Effector memory CD4-positive, alpha-beta T cell (primary cell): ENCODE results near the gene TBCCD1.

Source experiments
- DNase-seq, 3 donors: peaks; one replicate each; pipeline ENCODE4 v3.0.0-alpha.2; 2020
- H3K27ac ChIP-seq: 2 replicates; pipeline ENCODE4 v1.7.0; 2013; ENCODE audit warnings: mild to moderate bottlenecking, low read length, moderate library complexity; ENCODE audit not compliant: insufficient read depth, poor library complexity, severe bottlenecking
- H3K27me3 ChIP-seq: replicated peaks from 2 replicates; pipeline ENCODE4 v1.7.0; 2013; ENCODE audit warnings: mild to moderate bottlenecking, low read length; ENCODE audit not compliant: insufficient read depth, control insufficient read depth, poor library complexity, severe bottlenecking
- H3K36me3 ChIP-seq: 2 replicates; pipeline ENCODE4 v1.7.0; 2013; ENCODE audit warnings: mild to moderate bottlenecking, low read length, moderate library complexity; ENCODE audit not compliant: control insufficient read depth, insufficient read depth
- H3K4me1 ChIP-seq: 2 replicates; pipeline ENCODE4 v1.7.0; 2013; ENCODE audit warnings: low read length, mild to moderate bottlenecking; ENCODE audit not compliant: control insufficient read depth, insufficient read depth, poor library complexity, severe bottlenecking
- H3K4me3 ChIP-seq: 2 replicates; pipeline ENCODE4 v1.7.0; 2013; ENCODE audit warnings: low read length, low read depth, mild to moderate bottlenecking; ENCODE audit not compliant: insufficient read depth, poor library complexity, severe bottlenecking
- H3K9me3 ChIP-seq: 2 replicates; pipeline ENCODE4 v1.7.0; 2013; ENCODE audit warnings: mild to moderate bottlenecking, low read length, moderate library complexity; ENCODE audit not compliant: control insufficient read depth
- total RNA-seq, 3 donors: gene quantifications; one replicate each; lab custom pipeline; 2026; lab: John Stamatoyannopoulos, UW

The TBCCD1 gene, protein sequence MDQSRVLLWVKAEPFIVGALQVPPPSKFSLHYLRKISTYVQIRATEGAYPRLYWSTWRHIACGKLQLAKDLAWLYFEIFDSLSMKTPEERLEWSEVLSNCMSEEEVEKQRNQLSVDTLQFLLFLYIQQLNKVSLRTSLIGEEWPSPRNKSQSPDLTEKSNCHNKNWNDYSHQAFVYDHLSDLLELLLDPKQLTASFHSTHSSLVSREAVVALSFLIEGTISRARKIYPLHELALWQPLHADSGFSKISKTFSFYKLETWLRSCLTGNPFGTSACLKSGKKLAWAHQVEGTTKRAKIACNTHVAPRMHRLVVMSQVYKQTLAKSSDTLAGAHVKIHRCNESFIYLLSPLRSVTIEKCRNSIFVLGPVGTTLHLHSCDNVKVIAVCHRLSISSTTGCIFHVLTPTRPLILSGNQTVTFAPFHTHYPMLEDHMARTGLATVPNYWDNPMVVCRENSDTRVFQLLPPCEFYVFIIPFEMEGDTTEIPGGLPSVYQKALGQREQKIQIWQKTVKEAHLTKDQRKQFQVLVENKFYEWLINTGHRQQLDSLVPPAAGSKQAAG
- 18.1 to 24.4 (median 19.5) reads per million in 3 donors for total RNA-seq

DNA sequence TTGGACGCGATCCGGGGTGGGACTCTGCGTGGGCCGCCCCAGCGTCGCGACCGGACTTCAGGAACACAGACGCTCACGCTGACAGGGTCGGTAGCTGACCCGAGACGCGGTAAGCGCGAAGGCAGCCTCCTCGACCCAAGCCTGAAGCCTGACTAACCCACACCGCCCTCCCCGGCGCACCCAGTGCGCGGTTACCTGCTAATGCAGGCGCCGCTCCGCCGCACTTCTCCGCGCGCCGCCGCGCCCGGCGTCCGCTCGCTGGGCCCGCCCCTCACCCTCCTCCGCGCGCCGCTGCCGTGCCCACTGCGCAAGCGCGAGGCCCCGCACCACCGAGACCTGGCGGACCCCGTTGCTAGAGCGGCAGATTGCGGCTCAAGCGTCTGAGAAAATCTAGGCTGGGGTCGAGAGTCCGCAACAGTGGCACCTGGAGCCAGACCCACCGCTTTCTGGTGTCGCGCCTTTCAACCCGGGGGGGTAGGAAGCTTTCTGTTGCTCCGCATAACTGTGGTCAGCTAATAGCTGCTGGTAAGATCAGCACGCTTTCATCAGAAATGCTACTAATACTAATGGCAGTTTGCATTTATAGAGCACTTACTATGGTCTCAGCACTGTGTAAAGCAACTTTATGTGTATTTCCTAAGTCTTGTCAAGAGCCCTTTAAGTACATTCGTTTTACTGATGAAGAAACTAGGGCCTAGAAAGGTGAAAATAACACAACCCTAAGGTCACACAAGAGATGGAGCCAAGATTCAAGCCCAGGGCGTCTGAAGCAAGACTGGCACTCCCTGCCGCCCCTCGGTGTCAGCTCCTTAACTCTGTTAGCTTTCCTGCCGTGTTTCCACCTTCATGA lies at the start of gene TBCCD1:
Gene TBCCD1 (minus strand): TSS at position 268 of the 850 bp plus-strand sequence. CDS start 3,010 bp downstream, outside the sequence.
- H3K9me3 ChIP-seq = no peaks in the 10 kb centered on the region
- H3K4me3 ChIP-seq = peak within 1 kb of the TSS; percentile 89
- H3K27me3 ChIP-seq = no peaks in the 10 kb centered on the region
- peaks cover 21% of the 10 kb centered on the region for H3K4me1 ChIP-seq
- H3K36me3 ChIP-seq = no peaks in the 10 kb centered on the region
- DNase-seq = peak; percentile 89 to 92 (median 91)
- peak within 1 kb of the TSS; percentile 91 for H3K27ac ChIP-seq

DNA sequence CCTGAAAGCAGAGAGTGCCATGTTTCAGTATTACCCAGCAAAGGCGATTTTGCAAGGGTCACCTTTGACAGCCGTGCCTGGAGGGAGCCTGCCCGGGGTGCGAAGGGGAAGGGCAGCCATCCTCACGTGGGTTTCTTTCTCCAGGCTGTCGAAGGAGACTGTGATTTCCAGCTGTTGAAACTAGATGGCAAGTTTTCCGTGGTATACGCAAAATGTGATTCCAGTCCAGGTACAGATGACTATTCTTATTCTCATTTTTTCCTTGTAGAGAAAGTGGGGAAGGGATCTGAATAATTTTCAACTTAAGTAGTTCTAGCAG lies 49.1 kb upstream of the TBCCD1 start:
- Histone ChIP-seq H3K27ac (no peak overlapping the region), H3K4me1 (peaks cover 6% of the 10 kb centered on the region), H3K36me3 (no peaks in the 10 kb centered on the region), H3K9me3 (no peaks in the 10 kb centered on the region), H3K27me3 (peaks cover 4% of the 10 kb centered on the region), H3K4me3 (no peak overlapping the region)
- DNase-seq = no peak

DNA sequence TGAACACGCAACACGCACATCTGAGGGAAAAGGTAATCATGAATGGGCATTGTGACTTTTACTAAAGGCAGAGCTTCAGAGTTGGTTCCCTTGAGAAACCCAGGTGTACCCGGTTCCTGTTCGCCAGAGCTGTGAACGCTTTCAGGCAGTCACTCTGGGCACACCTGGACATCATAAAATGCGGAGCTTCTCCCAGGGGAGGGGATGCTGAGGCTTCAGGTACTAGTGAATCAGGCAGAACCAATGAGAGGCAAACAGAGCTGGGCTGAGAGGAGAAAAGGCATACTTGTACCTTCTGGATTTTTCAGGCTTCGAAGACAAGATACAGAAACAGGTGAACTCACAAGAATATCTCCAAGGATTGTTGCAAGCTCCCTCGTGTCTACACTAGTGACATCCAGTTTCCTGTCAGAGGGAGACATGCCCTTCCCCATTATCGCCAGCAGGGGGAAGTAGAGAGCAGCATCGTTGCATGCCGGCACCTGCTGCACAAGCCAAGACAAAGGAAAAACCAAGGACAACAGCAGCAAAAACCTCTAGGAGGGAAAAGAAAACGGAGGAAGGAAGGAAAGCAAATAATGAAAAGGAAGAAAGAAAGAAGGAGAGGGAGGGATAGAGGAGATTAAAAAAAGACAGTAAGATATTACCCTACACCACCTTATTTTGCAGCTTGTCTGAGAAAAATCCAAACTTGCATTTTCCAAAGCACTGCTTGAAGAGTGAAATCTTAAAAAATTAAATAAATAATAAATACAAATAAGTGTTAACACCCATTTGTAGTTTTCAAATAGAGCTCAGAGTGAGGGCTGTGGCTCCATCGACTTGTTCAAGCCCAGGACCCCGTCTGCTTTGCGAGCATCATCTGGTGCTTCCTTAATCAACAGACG lies 47.7 kb upstream of the TBCCD1 start:
- Histone ChIP-seq H3K9me3 (no peaks in the 10 kb centered on the region), H3K4me3 (no peak overlapping the region), H3K36me3 (no peaks in the 10 kb centered on the region), H3K4me1 (peaks cover 6% of the 10 kb centered on the region), H3K27ac (no peak overlapping the region), H3K27me3 (peaks cover 4% of the 10 kb centered on the region)
- peak; percentile 43 to 63 (median 50) for DNase-seq

DNA sequence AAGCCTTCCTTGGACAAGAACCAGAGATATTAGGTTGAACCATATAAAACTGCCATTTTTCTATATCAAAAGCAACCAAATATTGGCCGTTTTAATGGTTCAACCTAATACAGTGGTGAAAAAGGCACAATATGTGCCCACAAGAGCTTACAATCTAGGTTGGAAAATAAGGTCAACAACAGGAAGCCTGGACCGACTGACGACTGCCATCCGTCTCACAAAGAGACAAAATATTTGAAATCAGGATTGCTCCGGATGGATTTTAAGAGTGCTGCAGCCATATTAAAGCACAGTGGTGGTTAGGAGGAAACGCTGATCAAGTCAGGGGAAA lies 47.1 kb upstream of the TBCCD1 start:
- no peaks in the 10 kb centered on the region for H3K9me3 ChIP-seq
- H3K4me1 ChIP-seq = peaks cover 6% of the 10 kb centered on the region
- H3K27me3 ChIP-seq = peaks cover 4% of the 10 kb centered on the region
- no peak overlapping the region for H3K4me3 ChIP-seq
- H3K36me3 ChIP-seq = no peaks in the 10 kb centered on the region
- DNase-seq = no peak
- no peak overlapping the region for H3K27ac ChIP-seq

DNA sequence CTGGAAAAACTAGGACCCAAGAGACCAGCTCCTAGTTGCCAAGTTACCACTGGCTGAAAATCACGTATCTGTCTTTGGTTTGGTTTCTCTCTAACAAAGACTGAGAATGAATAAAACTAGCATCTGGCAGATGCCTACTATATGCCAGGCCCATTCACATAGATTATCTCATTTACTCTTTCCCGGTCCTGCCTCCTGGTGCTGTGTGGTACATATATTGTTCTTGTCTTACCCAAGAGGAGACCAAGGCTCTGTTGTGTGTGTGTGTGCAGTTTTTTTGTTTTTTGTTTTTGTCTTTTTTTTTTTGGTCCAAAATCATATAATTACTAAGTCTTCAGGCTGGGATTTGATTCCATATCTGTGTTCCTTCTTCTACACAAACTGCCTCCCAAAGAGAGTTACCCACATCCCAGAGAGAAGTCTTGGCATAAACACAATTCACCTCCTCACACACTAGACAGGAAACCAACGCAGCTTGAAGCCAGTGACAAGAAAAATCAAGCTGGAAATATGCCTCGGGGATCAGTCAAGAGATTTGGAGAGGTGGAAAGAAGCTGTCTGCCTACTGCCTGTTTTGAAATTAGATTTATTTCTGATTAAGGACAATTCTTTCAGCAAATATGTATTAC lies 46.6 kb upstream of the TBCCD1 start:
- Histone ChIP-seq H3K9me3 (no peaks in the 10 kb centered on the region), H3K4me1 (peaks cover 6% of the 10 kb centered on the region), H3K27me3 (peaks cover 4% of the 10 kb centered on the region), H3K27ac (no peak overlapping the region), H3K4me3 (no peak overlapping the region), H3K36me3 (no peaks in the 10 kb centered on the region)
- DNase-seq = no peak

DNA sequence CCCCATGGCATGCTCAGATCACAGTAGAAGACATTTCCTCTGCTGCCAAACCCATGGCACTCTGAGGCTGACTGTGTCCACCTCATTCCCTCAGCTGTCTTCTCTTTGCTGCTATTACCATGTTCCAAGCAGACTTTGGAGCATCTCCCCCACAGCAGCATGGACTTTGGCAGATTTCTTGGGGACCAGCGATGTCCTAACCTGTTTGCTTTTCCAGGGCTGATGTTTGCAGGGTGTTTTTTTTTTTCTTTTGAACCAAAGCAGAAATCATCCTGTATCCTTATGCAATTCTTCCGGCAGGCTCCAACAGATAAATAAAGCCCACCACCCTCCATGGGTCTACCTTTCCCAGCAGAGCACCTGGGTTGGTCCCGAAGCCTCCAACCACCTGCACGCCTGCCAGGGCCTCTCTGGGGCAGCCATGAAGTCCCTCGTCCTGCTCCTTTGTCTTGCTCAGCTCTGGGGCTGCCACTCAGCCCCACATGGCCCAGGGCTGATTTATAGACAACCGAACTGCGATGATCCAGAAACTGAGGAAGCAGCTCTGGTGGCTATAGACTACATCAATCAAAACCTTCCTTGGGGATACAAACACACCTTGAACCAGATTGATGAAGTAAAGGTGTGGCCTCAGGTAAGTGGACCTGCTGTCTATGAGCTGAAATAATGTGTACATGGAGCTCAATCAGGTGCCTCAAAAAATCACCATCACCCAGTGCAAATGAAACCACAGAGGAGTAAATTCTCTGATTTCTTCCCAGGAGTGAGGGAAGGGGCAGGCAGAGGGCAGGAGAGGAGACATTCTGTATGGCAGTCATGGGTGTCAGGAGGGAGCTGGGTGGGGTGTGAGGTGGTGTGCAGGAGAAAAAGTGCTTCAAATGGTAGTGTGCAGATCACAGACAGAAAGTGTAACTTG lies 45.8 kb upstream of the TBCCD1 start, which contains the start of gene AHSG:
Gene AHSG (plus strand): TSS at position 340 of the 916 bp plus-strand sequence. CDS start 82 bp downstream, at position 422.
- H3K36me3 ChIP-seq = no peaks in the 10 kb centered on the region
- DNase-seq = no peak
- H3K4me1 ChIP-seq = peaks cover 6% of the 10 kb centered on the region
- H3K27ac ChIP-seq = no peak within 1 kb of the TSS
- peaks cover 3% of the 10 kb centered on the region for H3K27me3 ChIP-seq
- no peak within 1 kb of the TSS for H3K4me3 ChIP-seq
- no peaks in the 10 kb centered on the region for H3K9me3 ChIP-seq

DNA sequence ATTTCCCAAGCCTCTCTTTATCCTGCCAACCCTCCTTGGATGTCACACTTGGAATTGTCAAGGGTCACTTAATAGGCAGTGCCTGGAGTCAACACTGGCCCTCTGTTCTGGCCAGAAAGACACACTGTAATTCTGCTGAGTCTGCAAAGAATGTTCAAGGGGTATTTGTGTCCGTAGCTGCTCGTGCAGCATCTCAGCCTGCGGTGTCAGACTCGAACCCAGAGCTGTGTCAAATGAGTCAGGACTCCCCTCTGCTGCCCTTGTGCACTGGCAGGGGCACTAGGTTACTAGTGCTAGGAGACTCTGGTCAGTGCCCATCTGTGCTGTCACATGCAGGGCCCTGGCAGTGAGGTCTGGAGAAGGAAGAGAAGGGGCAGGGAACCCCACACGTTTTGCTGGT lies 44.9 kb upstream of the TBCCD1 start:
- no peaks in the 10 kb centered on the region for H3K27me3 ChIP-seq
- no peak overlapping the region for H3K27ac ChIP-seq
- H3K36me3 ChIP-seq = no peaks in the 10 kb centered on the region
- no peak for DNase-seq
- H3K4me1 ChIP-seq = peaks cover 6% of the 10 kb centered on the region
- no peaks in the 10 kb centered on the region for H3K9me3 ChIP-seq
- H3K4me3 ChIP-seq = no peak overlapping the region

DNA sequence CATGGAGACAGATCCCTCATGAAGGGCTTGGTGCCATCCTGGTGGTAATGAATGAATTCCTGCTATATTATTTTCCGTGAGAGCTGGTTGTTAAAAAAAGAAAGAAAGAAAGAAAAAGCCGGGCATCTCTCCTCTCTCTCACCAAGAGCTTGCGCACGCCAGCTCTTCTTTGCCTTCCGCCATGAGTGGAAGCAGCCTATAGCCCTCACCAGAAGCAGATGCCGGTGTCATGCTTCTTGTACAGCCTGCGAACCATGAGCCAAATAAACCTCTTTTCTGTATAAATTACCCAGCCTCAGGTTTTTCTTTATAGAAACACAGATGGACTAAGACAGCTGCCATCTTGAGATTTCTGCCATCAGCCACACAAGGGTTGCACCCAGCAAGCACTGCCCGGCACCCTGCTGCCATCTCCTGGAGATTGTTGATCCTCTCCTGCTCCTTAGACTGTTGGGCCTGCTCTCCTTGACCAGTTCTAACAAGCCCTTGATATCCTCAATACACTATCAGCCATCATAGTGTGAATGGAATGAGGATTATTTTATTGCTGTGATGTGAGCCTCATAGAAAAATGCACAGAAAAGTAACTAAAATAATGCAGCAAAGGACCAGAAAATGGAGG lies 42.2 kb upstream of the TBCCD1 start:
- Histone ChIP-seq H3K27ac (no peak overlapping the region), H3K4me3 (no peak overlapping the region), H3K36me3 (no peaks in the 10 kb centered on the region), H3K4me1 (peaks cover 2% of the 10 kb centered on the region), H3K9me3 (no peaks in the 10 kb centered on the region), H3K27me3 (no peaks in the 10 kb centered on the region)
- DNase-seq = no peak
